GM21447 (cell line): ENCODE results near the gene SPAG8.

Experiments
- ATAC-seq: cut with Tn5 transposase; IDR thresholded peaks from one replicate; pipeline ENCODE4 v1.9.1; 2021; ENCODE audit not compliant: unreplicated experiment

SPAG8 gene

DNA sequence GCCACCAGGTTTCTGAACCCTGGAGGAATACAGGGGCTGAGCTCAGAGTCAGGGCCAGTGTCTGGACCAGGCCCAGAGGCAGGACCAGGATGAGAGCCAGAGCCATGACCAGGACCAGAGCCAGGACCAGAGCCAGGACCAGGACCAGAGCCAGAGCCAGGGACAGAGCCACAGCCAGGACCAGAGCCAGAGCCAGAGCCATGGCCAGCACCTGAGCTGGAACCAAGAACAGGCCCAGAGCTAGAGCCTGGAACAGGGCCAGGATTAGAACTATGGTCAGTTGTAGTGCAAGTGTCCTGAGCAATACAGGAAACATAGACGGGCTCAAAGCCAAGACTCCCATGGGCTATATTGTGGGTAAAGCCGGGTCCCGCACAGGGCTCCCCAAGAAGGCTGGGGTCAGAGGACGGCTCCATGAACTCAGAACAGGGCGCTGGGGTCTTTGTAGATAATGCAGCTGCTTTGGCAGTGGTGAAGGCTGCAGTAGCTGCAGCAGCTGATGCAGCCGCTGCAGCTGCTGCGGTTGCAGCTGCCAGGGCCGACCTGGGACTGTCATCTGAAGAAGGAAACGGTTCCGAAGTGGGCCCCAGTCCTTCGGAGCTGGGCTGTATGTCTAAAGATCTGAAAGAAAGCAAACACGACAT is 559 bp downstream of the SPAG8 start:
- ATAC-seq, result no peak

DNA sequence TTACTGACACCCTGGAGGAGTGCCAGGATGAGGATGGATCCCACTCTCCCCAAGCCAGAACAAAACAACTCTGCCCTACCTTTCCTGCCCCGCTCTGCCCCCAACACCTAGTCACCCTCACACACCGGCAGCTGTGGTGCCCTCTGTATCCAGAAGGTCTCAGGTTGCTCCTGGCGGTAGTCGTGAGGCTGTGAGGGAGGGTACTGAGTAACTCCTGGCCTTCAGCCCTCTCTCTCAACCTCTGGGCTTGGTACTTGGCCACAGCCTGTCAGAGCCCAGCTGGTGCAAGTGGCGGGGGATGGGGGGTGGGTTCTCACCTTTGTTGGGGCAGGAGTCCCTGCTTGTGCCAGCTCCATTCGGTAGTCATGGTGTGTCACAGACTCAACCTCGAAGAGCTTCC is 1.9 kb downstream of the SPAG8 start:
- ATAC-seq, result no peak

DNA sequence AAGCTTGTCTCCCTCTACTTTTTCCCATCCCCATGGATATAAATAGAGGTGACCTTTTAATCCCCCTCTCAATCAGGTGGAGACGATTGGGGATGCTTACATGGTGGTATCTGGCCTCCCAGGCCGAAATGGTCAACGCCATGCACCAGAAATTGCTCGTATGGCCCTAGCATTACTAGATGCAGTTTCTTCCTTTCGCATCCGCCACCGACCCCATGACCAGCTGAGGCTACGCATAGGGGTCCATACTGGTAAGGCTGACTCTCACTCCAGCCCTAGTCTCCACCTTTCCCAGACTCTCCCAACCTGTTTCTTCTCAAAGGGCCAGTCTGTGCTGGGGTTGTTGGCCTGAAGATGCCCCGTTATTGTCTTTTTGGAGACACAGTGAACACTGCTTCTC is 3.6 kb downstream of the SPAG8 start:
- no peak for ATAC-seq

DNA sequence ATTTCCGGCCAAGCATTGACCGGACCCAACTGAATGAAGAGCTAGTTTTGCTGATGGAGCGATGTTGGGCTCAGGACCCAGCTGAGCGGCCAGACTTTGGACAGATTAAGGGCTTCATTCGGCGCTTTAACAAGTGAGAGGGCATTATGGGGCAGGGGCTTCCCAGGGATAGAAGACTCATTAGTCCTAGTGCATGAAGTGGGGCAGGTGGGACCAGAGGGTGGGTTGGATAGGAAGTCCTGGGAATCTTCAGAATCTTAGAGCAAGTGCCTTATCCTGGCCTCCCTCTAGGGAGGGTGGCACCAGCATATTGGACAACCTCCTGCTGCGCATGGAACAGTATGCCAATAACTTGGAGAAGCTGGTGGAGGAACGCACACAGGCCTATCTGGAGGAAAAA is 6.0 kb downstream of the SPAG8 start:
- ATAC-seq, result no peak

DNA sequence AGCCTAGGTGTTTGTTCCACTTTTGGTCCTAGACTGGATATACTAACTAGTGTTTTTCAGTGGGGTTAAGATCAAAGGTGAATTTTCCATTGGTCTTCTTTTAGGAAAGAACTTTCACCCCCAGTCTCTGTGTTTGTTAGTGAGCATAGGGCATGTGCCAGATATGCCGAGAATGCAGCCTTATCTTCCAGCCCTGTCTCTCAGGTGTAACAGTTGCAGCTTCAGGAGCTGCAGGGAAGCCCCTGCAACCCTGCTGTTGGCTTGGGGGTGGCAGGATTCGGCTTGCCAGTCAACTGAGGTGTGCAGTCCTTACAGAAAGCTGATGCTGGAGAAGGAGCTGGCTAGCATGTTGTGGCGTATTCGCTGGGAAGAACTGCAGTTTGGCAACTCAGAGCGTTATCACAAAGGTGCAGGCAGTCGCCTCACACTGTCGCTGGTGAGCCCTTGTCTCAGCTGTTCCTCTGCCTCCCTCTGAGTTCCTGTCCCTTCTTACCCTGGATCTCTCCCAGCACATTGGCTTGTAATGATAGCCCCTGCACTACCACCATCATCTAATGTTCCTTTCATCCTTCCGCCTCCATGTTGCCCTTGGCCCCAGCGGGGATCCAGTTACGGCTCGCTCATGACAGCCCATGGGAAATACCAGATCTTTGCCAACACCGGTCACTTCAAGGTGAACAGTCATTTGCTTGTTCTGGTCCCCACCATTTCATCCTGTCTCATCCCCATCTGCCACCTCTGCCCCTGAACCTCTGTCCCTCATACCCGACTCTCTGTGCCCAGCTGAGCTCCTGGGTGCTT is 10.5 kb downstream of the SPAG8 start:
- no peak for ATAC-seq

DNA sequence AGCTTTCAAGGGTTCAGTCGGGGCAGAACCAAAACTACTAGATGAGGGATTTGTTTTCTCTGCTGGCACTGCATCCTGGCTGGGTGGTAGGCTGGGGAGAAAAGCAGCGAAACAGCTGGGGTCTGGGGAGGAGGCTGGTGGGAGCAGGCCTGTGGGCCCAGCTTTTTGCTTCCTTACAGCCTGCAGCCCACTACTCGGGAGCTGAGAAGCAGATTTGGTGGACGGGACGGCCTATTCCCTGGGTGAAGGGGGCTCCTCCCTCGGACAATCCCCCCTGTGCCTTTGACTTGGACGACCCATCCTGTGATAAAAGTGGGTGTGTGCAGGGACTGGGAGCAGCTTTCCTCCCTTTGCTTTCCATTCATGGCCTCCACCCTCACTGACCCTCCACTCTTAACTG is 11.5 kb downstream of the SPAG8 start:
- ATAC-seq, result no peak

DNA sequence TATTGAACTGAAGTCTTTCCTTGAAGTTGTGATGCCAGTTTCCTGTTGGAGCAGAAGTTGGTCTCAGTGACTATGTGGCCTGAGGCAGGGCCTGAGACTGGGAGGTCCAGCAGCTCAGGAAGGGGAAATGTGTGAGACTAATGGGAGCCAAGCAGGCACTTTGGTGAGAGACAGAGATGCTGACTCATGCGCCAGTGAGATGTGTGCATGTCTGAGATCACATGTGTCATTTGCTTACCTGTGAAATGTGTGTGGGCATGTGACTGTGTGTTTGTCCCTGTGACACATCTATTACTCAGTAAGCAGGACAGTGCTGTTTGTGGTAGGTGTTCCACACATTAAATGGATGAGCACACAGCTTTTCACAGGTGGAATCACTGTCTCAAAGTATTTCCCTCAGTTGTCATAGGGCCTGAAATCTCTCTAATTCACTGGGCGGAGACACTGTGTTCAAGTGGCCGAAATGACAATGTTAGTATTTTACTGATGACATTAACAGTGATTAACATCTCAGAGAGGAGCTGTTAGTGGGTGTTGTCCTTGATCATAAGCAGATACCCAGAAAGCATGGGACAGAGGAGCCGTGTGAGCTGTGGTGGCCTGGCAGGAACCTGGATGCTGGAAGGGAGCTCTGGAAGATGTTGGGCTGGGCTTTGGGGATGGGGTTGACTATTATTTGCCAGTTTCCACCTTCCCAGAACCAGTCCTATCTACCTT is 13.2 kb downstream of the SPAG8 start:
- peak; percentile 52 for ATAC-seq

DNA sequence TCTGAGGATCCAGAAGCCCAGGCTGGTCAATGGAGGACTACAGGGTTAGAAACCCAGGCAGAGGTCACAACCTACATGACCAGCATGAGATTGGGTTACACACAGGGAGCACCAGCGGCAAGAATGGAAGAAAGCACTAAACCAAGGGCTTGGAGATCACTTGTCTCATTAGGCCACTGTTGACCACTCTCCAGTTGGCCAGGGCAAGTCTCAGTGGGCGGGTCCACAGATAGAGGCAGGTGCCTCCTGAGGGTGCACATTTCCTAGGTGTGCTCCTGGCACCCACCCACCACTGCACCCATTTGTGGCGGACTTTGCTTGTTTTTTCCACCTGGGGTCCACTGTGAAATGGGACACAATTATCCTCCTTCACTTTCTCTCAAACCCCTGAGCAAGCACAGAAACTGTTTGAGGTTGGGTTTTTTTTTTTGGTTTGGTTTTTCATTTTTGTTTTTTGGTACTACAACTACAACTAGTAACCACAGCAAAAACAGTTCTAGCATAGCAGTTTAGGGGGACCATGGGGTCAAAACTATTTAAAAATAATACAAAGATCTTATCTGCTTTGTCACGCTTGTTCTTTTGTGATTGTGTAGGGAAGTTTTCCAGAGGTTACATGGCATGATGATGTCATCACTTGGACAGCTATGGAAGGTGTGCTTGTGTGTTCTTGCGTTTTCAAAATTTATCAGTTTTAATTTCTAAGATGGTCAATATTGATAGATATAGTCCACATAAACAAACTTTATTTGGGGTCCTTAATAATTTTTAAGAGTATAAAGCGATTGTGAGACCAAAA is 14.6 kb downstream of the SPAG8 start:
- ATAC-seq, result no peak

DNA sequence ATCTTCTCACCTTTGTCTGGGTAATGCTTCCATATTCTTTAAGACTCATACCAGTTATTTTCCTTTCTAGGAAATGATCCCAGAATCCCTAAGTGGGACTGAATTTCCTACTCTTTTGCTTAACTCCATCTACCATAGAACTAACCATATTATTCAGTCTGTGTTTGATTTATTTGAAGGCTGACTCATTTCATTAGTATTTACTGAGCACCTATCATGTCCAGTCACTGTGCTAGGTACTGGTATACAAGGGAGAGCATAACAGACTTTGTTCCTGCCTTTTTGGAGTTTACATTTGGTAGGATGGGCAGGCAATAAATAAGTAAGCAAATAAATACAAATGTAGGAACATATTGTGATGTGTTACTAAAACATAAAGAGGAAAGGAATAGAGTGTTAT is 16.4 kb downstream of the SPAG8 start:
- no peak for ATAC-seq

DNA sequence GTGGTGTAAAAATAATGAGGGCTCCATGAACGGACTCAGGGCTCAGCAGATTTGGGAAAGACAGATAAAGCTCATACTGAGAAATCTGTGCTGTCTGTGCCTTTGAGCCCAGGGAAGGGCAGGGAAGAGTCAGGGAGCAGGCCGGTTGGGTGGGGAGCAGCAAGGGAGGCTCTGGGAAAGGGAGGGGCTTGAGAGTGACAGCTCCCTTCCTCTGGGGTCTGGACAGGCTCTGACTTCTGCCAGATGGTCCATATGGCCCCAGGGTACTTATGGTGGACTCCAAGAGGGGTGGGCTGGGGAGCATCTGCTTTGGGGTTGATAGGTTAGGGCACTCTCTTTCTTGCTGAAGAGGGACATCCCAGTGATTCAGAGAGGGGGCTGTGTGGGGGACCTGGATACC is 18.6 kb downstream of the SPAG8 start:
- ATAC-seq, result no peak

DNA sequence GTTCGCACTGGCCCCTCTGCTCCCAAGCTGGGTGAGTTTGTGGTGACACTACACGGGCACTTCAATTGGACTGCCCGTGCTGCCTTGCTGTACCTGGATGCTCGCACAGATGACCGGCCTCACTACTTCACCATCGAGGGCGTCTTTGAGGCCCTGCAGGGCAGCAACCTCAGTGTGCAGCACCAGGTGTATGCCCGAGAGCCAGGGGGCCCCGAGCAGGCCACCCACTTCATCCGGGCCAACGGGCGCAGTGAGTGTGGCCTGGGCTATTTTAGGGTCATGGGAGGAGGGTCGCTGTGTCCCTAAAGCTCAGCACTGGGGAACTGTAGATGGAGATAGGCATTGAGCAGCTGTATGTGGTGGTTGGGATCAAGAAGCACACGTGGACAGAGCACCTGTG is 19.2 kb downstream of the SPAG8 start:
- no peak for ATAC-seq

DNA sequence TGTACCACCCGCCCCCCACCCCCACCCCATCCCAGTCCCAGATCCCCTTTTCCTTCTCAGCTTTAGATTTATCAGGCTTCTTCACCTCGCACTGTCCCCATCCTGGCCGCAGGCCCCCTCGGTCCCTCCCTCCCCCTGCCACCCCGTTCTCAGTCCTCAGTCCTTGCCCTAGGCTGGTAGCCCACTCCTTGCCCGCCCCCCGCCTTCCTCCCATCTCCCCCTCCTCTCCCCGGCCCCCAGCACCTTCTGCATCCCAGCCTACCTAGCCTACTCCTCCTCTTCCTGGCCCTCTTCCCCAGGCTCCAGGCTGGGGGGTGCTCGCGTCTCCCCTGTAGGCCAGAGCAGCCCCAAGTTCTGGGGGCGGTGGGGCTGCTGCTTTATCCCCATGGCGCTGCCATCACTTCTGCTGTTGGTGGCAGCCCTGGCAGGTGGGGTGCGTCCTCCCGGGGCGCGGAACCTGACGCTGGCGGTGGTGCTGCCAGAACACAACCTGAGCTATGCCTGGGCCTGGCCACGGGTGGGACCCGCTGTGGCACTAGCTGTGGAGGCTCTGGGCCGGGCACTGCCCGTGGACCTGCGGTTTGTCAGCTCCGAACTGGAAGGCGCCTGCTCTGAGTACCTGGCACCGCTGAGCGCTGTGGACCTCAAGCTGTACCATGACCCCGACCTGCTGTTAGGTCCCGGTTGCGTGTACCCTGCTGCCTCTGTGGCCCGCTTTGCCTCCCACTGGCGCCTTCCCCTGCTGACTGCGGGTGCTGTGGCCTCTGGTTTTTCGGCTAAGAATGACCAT is 19.8 kb downstream of the SPAG8 start:
- ATAC-seq, result no peak

DNA sequence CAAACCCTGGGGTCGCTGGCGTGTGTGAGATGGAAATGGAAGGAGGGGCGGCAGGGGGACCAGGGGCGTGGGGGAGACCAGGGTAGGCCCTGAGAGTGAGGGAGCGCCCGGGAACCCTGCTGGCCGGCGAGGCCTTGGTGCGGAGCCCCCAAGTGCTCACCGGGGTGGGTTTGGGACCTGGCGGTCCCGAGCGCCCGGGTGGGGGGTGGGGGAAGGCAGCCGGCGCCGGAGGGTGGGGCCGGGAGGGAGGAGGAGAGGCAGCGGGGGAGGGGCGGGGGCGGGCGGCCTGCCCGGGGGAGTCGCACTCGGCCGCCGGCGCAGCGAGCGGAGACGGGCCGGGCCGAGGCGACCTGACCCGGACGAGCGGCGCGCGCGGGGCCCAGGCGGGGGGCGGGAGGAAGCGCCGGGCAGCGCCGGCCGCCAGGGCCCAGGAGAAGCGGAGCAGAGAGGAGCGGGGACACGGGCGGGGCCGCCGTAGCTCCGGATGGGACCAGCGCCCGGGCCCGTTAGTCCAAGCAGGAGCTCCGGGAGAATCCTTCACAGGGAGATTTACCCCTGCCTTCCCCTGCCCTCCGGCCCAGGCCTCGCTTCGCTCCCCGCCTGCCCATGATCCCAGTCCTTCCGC is 20.7 kb downstream of the SPAG8 start, which contains the start of gene NPR2:
TSS of gene NPR2 (plus strand) at position 295 of the 625 bp plus-strand sequence. CDS start 818 bp downstream, outside the sequence.
- no peak for ATAC-seq

DNA sequence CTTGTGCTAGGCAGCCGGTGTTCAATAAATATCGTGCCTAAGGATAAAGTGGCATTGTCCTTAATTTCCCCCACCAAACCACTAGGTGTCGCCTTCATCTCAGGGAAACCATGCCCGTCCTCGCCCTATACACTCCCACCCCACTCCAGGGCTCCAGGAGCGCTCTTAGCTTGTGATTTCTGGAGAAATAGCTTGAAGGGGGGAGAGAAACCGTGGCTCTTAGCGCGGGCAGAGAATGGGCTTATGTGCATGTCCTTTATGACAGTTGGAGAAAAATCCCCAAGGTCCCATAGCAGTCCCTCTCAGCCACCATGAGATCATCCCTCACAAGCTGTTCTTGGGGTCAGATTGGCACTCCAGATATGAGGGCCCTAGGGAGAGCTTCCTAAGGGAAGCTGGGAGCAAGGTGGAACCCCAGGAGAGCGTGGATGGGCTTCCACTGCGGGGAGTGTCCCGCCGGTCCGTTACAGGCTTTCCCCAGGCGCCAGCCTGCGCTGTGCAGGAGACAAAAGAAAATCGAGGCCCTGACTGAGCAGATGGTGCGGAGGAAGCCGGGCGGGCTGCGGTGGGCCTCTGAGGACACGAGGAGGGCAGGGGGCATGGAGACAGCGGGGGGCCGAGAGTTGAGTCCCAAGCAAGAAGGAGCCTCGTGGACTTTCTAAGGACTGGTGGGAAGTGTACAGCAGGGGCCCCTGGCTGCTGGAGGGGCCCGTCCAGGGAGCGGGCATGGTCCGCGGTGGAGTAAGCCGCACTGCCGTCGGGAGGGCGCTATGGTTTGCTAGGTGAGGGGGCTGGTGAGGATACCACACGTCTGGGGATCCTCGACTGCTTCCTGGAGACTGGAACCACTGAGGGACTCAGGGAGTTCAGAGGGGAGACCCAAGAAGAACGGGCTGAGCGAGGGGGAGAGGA is 21.4 kb downstream of the SPAG8 start:
- no peak for ATAC-seq

DNA sequence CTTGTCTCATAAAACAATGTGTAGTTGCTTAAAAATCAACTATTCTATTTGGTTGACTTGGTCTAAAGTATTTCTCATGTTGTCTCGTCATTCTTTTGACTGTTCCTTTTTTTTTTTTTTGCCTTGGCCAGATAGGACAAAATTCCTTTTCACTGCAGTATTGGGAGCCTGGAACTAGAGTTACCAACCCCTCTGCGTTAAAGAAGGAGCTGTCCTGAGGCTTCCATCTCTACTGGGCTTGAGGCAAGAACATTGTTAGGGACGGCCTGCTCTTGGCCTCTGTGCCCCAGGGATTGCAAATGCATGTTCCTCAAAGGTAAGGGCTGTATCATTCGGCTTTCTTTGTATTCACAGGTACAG is 22.1 kb downstream of the SPAG8 start:
- ATAC-seq, result no peak

DNA sequence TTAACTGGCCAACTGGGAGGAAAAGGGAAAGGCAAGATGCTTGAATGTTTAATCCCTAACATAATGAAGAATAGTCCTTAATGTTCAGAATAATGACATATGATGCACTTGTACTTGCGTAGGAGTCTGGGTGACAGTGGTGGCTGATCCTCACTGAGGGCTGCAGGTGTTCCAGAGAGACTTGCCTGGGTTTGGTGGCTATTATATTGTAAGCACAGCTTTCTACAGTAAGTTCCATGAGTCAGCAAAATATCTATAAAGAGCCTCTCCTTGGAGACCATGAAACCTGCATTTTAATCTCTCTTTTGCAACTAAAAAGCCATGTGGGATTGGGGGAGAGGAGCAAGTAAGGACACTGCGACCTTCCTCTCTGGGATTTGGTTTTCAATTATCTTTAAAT is 22.5 kb downstream of the SPAG8 start:
- no peak for ATAC-seq

DNA sequence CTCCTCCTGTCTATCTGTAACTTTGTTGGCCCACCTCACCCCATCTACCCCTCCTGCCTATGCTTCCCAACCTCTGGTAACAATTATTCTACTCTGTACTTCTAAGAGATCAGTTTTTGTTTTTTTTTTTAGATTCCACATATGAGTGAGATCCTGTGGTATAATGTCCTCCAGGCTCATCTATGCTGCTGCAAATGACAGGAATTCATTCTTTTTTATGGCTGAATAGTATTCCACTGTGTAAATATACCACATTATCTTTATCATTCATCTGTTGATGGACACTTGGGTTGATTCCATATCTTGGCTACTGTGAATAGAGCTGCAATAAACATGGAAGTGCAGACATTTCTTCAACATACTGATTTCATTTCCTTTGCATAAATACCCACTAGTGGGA is 28.6 kb downstream of the SPAG8 start:
- ATAC-seq, result no peak

DNA sequence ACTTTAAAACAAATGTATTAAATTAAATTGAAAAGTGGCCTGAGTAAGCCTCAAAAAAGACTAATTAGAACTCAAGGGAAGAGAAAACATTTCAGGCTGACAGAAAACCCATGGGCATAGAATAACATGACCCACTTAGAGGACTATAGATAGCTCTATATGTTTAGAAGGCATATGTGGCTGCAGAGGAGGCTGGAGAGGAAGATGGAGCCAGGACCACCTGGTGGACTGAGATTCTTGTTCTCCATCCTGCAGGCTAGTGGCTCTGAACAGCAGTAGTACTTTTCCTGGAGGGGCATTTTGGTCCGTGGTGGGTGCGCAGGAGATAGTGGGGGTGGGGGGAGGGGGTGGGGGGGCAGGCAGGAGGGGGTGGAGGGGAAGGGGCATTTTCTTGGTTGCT is 31.0 kb downstream of the SPAG8 start:
- no peak for ATAC-seq

DNA sequence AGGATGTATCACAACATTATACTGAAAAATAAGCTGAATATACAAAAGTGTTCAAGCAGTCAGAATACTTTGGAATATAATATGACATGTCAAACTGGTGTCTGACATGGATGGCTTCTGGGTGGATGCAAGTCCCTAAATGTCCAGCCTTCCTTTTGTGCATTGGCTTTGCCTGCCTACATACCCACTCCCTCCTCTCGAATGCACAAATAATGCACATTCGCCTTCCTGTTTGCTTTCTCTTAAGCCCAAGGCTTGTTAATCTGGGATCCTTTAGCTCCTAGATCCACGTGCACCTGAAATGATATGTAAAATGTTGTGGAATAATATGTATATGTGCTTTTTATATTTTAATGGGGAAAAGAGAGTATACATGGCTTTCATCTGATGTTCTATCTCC is 33.6 kb downstream of the SPAG8 start:
- ATAC-seq, result no peak
